B cell (primary cell): Measurements from ENCODE around the gene FAM120A. TPM values are rescaled to one million over a fixed set of nuclear protein-coding genes. Genes with fewer than 3 reads are reported as not detected.

Source experiments
- ATAC-seq: fragments of 200-7000 bp; cut with Tn5 transposase; one replicate; pipeline ENCODE4 v1.10.0; 2021; ENCODE audit warnings: low read depth, mild to moderate bottlenecking, moderate number of reproducible peaks, moderate library complexity
- CTCF ChIA-PET: fragments of 350-600 bp; sonication (Branson Sonifier 250); formaldehyde crosslinking; loops from one replicate; lab custom pipeline; 2021; ENCODE audit warnings: antibody characterized with exemption, inconsistent platforms; lab: Charles Lee
- POLR2A ChIA-PET: fragments of 350-600 bp; sonication (Branson Sonifier 250); formaldehyde crosslinking; loops from one replicate; lab custom pipeline; 2021; ENCODE audit warnings: antibody characterized with exemption; lab: Charles Lee
- DNase-seq: peaks from one replicate; pipeline ENCODE4 v3.0.0; 2013
- H2AFZ ChIP-seq: 2 replicates; pipeline ENCODE4 v1.6.1; 2012; ENCODE audit warnings: mild to moderate bottlenecking, low read depth, low read length; ENCODE audit not compliant: insufficient read depth, poor library complexity, severe bottlenecking
- H3K27ac ChIP-seq, 2 donors: 1 replicate in 1 of 2; 2 replicates in 1 of 2; pipeline ENCODE4 v1.5.1; 2012 to 2013; ENCODE audit warnings: low read length in 2 of 2, mild to moderate bottlenecking in 2 of 2, moderate library complexity in 1 of 2
- H3K27me3 ChIP-seq, 4 experiments: fragments of 200-600 bp in 1 of 4; sonication (generic) in 1 of 4; replicated peaks in 1 of 4; 1 replicate in 2 of 4; 2 replicates in 2 of 4; pipeline versions ENCODE4 v1.6.1 to v1.7.0; 2013 to 2016; ENCODE audit warnings: low read length in 3 of 4, mild to moderate bottlenecking in 2 of 4, mixed read lengths in 1 of 4, moderate library complexity in 1 of 4; ENCODE audit not compliant: insufficient read depth in 4 of 4, control insufficient read depth in 3 of 4; ENCODE audit errors: control extremely low read depth in 1 of 4
- H3K36me3 ChIP-seq, 2 experiments: replicated peaks in 1 of 2; 1 replicate in 1 of 2; 2 replicates in 1 of 2; pipeline versions ENCODE4 v1.6.1 to v1.7.1; 2013; ENCODE audit warnings: low read length in 1 of 2; ENCODE audit not compliant: insufficient read depth in 2 of 2, control insufficient read depth in 1 of 2; ENCODE audit errors: control extremely low read depth in 1 of 2, extremely low read depth in 1 of 2
- H3K4me1 ChIP-seq, 2 donors: fragments of 200-600 bp in 1 of 2; sonication (generic) in 1 of 2; 1 replicate in 1 of 2; 2 replicates in 1 of 2; pipeline versions ENCODE4 v1.5.1 to v1.6.1; 2013 to 2017; ENCODE audit warnings: low read length in 2 of 2; ENCODE audit not compliant: control insufficient read depth in 2 of 2, insufficient read depth in 2 of 2
- H3K4me2 ChIP-seq: replicated peaks from 2 replicates; pipeline ENCODE3; 2012; ENCODE audit warnings: mild to moderate bottlenecking, low read depth, low read length; ENCODE audit not compliant: poor library complexity, severe bottlenecking
- H3K4me3 ChIP-seq, 5 experiments: fragments of 200-600 bp in 1 of 5; sonication (generic) in 1 of 5; 1 replicate in 3 of 5; 2 replicates in 2 of 5; pipeline versions ENCODE4 v1.5.1 to v1.7.0; 2011 to 2016; ENCODE audit warnings: low read length in 4 of 5, mild to moderate bottlenecking in 4 of 5, low read depth in 2 of 5, control low read depth in 1 of 5, moderate library complexity in 1 of 5; ENCODE audit not compliant: insufficient read depth in 1 of 5; ENCODE audit errors: control extremely low read depth in 1 of 5, extremely low read depth in 1 of 5
- H3K79me2 ChIP-seq: fragments of 200-600 bp; sonication (generic); one replicate; pipeline ENCODE4 v1.6.0; 2016; ENCODE audit warnings: low read length; ENCODE audit not compliant: control insufficient read depth, insufficient read depth
- H3K9ac ChIP-seq: fragments of 200-600 bp; sonication (generic); 2 replicates; pipeline ENCODE4 v1.6.1; 2017; ENCODE audit warnings: mild to moderate bottlenecking, low read length, moderate library complexity
- H3K9me3 ChIP-seq, 3 donors: one replicate each; pipeline versions ENCODE4 v1.6.1 to v1.7.1; 2013; ENCODE audit warnings: low read length in 2 of 3; ENCODE audit not compliant: control insufficient read depth in 2 of 3, insufficient read depth in 1 of 3; ENCODE audit errors: control extremely low read depth in 1 of 3
- H4K20me1 ChIP-seq: 2 replicates; pipeline ENCODE4 v1.6.0; 2012; ENCODE audit warnings: mild to moderate bottlenecking, low read length; ENCODE audit not compliant: insufficient read depth, control insufficient read depth, poor library complexity, severe bottlenecking
- H3K27ac Mint-ChIP-seq: one replicate; pipeline ENCODE4 v1.8.0; 2021; ENCODE audit warnings: mixed read lengths
- H3K27me3 Mint-ChIP-seq: one replicate; pipeline ENCODE4 v1.8.0; 2021; ENCODE audit warnings: mixed read lengths
- H3K4me1 Mint-ChIP-seq: one replicate; pipeline ENCODE4 v1.8.0; 2021; ENCODE audit warnings: mixed read lengths
- H3K4me3 Mint-ChIP-seq: one replicate; pipeline ENCODE4 v1.8.0; 2021; ENCODE audit warnings: mixed read lengths
- H3K9me3 Mint-ChIP-seq: one replicate; pipeline ENCODE4 v1.8.0; 2022; ENCODE audit warnings: mixed read lengths; ENCODE audit not compliant: insufficient read depth
- EZH2 ChIP-seq: IDR thresholded peaks from 2 replicates; pipeline ENCODE4 v1.6.1; 2012; ENCODE audit warnings: borderline replicate concordance, low read depth, mild to moderate bottlenecking, moderate library complexity, low read length; ENCODE audit not compliant: insufficient read depth, poor library complexity, severe bottlenecking
- WGBS: methylation state at CpG from one replicate; pipeline ENCODE4 v1.1.5; 2013; ENCODE audit warnings: missing lambda C conversion rate; ENCODE audit not compliant: insufficient coverage; 5-methylcytosine and 5-hydroxymethylcytosine counted together
- intact Hi-C: fragments of 100-400 bp; cut with micrococcal nuclease; formaldehyde crosslinking; loops from one replicate; pipeline ENCODE4 v1.10.0; 2022
- polyA plus RNA-seq: library from polyadenylated mRNA; depleted of rRNA; stranded (reverse); fragments of >200 nt; gene quantifications from 2 replicates; pipeline ENCODE4 v1.2.3, GENCODE V29; 2012
- total RNA-seq, 2 donors: library from RNA; stranded (reverse); fragments of 120-200 nt in 1 of 2; gene quantifications; 1 replicate in 1 of 2; 2 replicates in 1 of 2; pipeline versions ENCODE4 v1.2.3 to v1.2.4, GENCODE V29; 2013 to 2022
- TF ChIP-seq, protein P1 (sequence below): fragments of 200-600 bp; IDR thresholded peaks from one replicate; pipeline ENCODE4 v1.8.0; 2022; ENCODE audit warnings: antibody characterized with exemption, mild to moderate bottlenecking

FAM120A gene
- total and polyA plus RNA-seq, 2 donors (not counting 1 experiment from before 2014, with no cell fraction given) = 48.4 to 105 TPM

DNA sequence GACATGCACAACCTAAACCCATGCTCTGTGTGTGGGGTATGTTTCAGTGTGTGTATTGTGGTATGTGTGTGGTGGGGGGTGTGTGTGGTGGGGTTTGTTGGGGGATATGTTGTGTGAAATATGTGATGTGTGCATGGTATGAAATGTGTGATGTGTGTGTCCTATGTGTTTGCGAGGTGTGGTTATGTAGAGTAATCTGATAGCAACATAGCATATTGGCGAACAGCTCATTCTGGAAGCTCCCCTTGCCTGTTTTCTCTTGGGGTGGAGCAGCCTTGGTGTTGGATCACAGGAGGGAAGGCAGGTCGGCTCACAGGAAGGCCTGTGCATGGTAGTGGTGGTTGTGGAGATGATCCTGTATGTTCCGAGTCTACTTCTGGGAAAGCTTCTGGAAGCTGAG lies 89.5 kb downstream of the FAM120A start:
- CTCF ChIA-PET = no interaction called here
- 86% methylated on average over 4 of the region's 4 CpGs for WGBS
- Histone ChIP-seq H3K79me2 (peaks cover 9% of the 10 kb centered on the region), H3K4me2 (no peak overlapping the region), H2AFZ (no peak overlapping the region), H3K4me3 (no peak overlapping the region), H4K20me1 (no peaks in the 10 kb centered on the region), H3K9ac (no peak overlapping the region), H3K27me3 (no peaks in the 10 kb centered on the region), H3K36me3 (peaks cover 17 to 54% of the 10 kb centered on the region in 2 experiments), H3K4me1 (no peaks in the 10 kb centered on the region), H3K9me3 (no peaks in the 10 kb centered on the region), H3K27ac (no peak overlapping the region)
- Mint-ChIP-seq H3K4me3 (no peak overlapping the region), H3K9me3 (no peaks in the 10 kb centered on the region), H3K27me3 (no peaks in the 10 kb centered on the region), H3K27ac (no peak overlapping the region), H3K4me1 (no peaks in the 10 kb centered on the region)
- no peak for DNase-seq
- POLR2A ChIA-PET = no interaction called here
- TF ChIP-seq EZH2 = no peak
- TF ChIP-seq, protein P1, sequence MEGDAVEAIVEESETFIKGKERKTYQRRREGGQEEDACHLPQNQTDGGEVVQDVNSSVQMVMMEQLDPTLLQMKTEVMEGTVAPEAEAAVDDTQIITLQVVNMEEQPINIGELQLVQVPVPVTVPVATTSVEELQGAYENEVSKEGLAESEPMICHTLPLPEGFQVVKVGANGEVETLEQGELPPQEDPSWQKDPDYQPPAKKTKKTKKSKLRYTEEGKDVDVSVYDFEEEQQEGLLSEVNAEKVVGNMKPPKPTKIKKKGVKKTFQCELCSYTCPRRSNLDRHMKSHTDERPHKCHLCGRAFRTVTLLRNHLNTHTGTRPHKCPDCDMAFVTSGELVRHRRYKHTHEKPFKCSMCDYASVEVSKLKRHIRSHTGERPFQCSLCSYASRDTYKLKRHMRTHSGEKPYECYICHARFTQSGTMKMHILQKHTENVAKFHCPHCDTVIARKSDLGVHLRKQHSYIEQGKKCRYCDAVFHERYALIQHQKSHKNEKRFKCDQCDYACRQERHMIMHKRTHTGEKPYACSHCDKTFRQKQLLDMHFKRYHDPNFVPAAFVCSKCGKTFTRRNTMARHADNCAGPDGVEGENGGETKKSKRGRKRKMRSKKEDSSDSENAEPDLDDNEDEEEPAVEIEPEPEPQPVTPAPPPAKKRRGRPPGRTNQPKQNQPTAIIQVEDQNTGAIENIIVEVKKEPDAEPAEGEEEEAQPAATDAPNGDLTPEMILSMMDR = no peak
- intact Hi-C loops = no loop called here
- no peak for ATAC-seq

DNA sequence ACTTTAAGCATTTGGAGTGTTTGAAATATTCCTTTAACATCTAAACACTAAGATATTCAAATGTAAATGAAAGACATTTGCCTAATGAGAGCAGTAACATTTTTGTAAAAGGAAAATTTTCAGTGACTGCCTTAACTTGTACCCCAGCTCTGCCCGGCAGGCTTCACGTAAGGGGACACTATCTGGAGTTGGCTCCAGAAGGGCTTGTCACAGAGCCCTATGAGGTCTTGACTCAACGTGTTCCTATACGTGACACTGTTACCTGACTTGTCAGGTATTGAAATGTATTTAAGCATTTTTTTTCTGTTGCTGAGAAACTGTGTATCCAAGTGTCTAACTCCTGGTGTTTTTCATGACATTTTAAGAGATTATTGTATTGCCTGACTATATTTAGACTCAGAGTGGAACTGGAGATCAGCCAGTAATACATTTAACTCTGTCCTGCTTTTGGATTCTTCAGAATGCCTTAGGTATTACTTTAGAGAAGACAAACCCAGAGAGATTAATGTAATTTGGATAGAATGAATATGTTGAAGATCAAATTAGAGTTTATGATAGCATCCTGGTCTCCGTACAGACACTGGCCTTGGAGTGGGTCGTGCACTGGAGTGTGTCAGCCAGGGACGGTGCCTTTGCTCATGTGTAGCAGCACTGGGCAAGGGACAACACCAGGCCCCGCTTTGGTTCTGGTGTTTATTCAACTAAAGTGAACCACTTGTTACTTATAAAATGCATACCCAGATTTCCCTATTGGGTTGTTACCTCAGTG lies 90.3 kb downstream of the FAM120A start:
- no peak overlapping the region for H2AFZ ChIP-seq
- intact Hi-C loops = no loop called here
- H3K27ac ChIP-seq = no peak overlapping the region
- no peak for TF ChIP-seq EZH2
- TF ChIP-seq, protein P1 = no peak
- no peaks in the 10 kb centered on the region for H4K20me1 ChIP-seq
- 100% methylated on average over 5 of the region's 8 CpGs for WGBS
- no peak overlapping the region for H3K4me2 ChIP-seq
- CTCF ChIA-PET = no interaction called here
- Mint-ChIP-seq H3K27me3 (no peaks in the 10 kb centered on the region), H3K9me3 (no peaks in the 10 kb centered on the region), H3K4me3 (no peak overlapping the region), H3K27ac (no peak overlapping the region), H3K4me1 (no peaks in the 10 kb centered on the region)
- POLR2A ChIA-PET = no interaction called here
- H3K4me3 ChIP-seq = no peak overlapping the region
- peaks cover 17 to 60% of the 10 kb centered on the region in 2 experiments for H3K36me3 ChIP-seq
- ATAC-seq (no peak), DNase-seq (no peak)
- no peaks in the 10 kb centered on the region for H3K27me3 ChIP-seq
- no peaks in the 10 kb centered on the region for H3K9me3 ChIP-seq
- H3K79me2 ChIP-seq = peaks cover 9% of the 10 kb centered on the region
- no peaks in the 10 kb centered on the region for H3K4me1 ChIP-seq
- no peak overlapping the region for H3K9ac ChIP-seq
